K562 (cell line): ENCODE measurements around the gene SETD5. TPM values are rescaled to one million over a fixed set of nuclear protein-coding genes. Genes with fewer than 3 reads are reported as not detected.

Source experiments
- ARNT ChIP-seq, 2 experiments: fragments of 450-650 bp; IDR thresholded peaks; 2 replicates each; pipeline ENCODE4 v1.6.1; 2016; ENCODE audit warnings: mild to moderate bottlenecking in 1 of 2
- CEBPB ChIP-seq: fragments of 450-650 bp; IDR thresholded peaks from 2 replicates; pipeline ENCODE4 v1.6.1; 2016; ENCODE audit warnings: missing genetic modification characterization, missing compliant biosample characterization
- EP400 ChIP-seq: fragments of 450-650 bp; IDR thresholded peaks from 2 replicates; pipeline ENCODE4 v1.6.1; 2017; ENCODE audit warnings: antibody characterized with exemption, mild to moderate bottlenecking, moderate library complexity
- POLR2A ChIP-seq: fragments of 450-650 bp; conservative IDR thresholded peaks from 2 replicates; pipeline ENCODE4 v1.6.1; 2016
- RFX1 ChIP-seq: fragments of 450-650 bp; IDR thresholded peaks from 2 replicates; pipeline ENCODE4 v1.6.1; 2016; ENCODE audit warnings: mild to moderate bottlenecking, moderate library complexity
- ZBTB33 ChIP-seq: sonication (generic); formaldehyde crosslinking; IDR thresholded peaks from 2 replicates; pipeline ENCODE4 v1.8.1; 2023; ENCODE audit warnings: mild to moderate bottlenecking, missing genetic modification reagents
- ZFP1 ChIP-seq: fragments of 450-650 bp; formaldehyde crosslinking; IDR thresholded peaks from 2 replicates; pipeline ENCODE4 v1.4.0; 2020; ENCODE audit warnings: mild to moderate bottlenecking, mixed read lengths
- ZKSCAN1 ChIP-seq: fragments of 150-350 bp; IDR thresholded peaks from 2 replicates; pipeline ENCODE4 v1.6.1; 2016; ENCODE audit warnings: low read depth, low read length
- ZNF384 ChIP-seq: IDR thresholded peaks from 2 replicates; pipeline ENCODE4 v1.6.1; 2012; ENCODE audit warnings: low read depth, low read length, improper control_type of control experiment
- ZNF583 ChIP-seq: fragments of 250-450 bp; sonication (Bioruptor Pico); IDR thresholded peaks from 2 replicates; pipeline ENCODE4 v1.4.0; 2020
- ZNF609 ChIP-seq: sonication (generic); formaldehyde crosslinking; IDR thresholded peaks from 2 replicates; pipeline ENCODE4 v1.8.1; 2023; ENCODE audit warnings: missing genetic modification reagents, mild to moderate bottlenecking, borderline replicate concordance
- ZNF79 ChIP-seq: fragments of 250-450 bp; sonication (Bioruptor Pico); IDR thresholded peaks from 2 replicates; pipeline ENCODE4 v1.4.0; 2020; ENCODE audit warnings: low read depth, mild to moderate bottlenecking, moderate library complexity
- ZSCAN32 ChIP-seq: fragments of 450-650 bp; formaldehyde crosslinking; IDR thresholded peaks from 2 replicates; pipeline ENCODE4 v1.4.0; 2020; ENCODE audit warnings: mild to moderate bottlenecking, moderate library complexity
- polyA plus RNA-seq, 8 experiments: library from polyadenylated mRNA; depleted of rRNA in 4 of 8; stranded (reverse) in 5 of 8; unstranded in 3 of 8; fragments of >200 nt; fragmentation: Nextera tagmentation in 2 of 8; fragmentation: Illumina TruSeq in 1 of 8; extraction: Ambion mirVana in 2 of 8; extraction: Trizol in 1 of 8; gene quantifications; 2 replicates each; pipeline versions ENCODE4 v1.2.1 to v1.2.3, GENCODE V29; 2011 to 2014; ENCODE audit warnings: inconsistent platforms in 1 of 8, missing spikeins in 1 of 8
- total RNA-seq, 7 experiments: library from RNA; depleted of rRNA in 6 of 7; stranded (reverse); fragments of >200 nt in 6 of 7; fragmentation: Illumina TruSeq in 2 of 7; extraction: Trizol in 2 of 7; gene quantifications; 2 replicates each; pipeline versions ENCODE4 v1.2.1 to v1.2.3, GENCODE V29; 2011 to 2021; ENCODE audit warnings: low replicate concordance in 1 of 7
- TF ChIP-seq, protein P1 (sequence below), 2 experiments: fragments of 200-800 bp in 1 of 2; sonication (Bioruptor generic) in 1 of 2; sonication (generic) in 1 of 2; formaldehyde crosslinking in 1 of 2; IDR thresholded peaks in 1 of 2; conservative IDR thresholded peaks in 1 of 2; 2 replicates each; pipeline versions ENCODE4 v1.5.0 to v1.6.1; 2016 to 2020; ENCODE audit warnings: missing compliant biosample characterization in 1 of 2, missing genetic modification characterization in 1 of 2, missing genetic modification reagents in 1 of 2
- TF ChIP-seq, protein P2 (sequence below): fragments of 250-450 bp; sonication (Bioruptor Pico); IDR thresholded peaks from 2 replicates; pipeline ENCODE4 v1.9.0; 2021; ENCODE audit warnings: mild to moderate bottlenecking, inconsistent platforms

Gene SETD5
- total and polyA plus RNA-seq, 9 of the 15 experiments (the other 6 are each of a cell fraction or from before 2014, with no cell fraction given), result 20.8 to 135 (median 87.2) TPM

DNA sequence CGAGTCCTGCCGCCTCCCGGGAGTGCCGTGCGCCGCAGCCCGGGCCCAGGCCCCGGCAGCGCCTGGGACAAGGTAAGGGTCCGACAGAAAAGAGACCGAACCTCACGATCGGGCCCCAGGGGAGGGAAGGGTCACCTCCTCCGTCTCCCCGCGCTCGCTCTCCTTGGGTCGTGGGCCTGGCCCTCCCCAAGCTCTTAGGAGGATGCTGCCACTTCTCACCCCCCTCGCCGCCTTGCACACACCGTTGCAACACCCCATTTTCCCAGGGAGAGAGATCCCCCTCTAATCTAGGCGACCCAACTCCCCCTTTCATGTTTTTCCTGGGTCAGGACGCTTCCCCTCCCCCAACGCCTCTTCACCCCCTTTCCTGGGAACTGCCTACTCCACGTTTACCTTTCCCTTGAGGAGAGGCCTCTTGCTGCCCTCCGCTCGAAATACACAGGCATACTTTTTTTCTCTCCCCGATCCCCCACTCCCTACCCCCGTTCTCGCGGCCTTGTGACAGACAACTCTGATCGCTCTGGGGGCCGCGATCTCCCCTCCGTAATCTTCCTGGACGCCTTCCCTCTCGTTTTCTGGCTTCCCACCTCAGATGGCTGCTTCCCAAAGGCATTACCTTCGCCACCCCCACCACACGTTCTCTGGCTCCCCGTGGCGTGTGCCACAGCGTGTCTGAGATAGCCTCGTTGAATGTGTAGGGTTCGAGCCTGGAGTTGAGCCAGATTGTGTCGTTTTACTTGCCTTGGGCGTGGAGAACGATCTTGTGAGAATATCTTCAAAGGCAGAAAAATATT is 688 bp downstream of the SETD5 start (continued):
- TF ChIP-seq ZNF609, result 0 out of 2 replicates have a peak, but pooled peaks have one; percentile 70
- TF ChIP-seq CEBPB, result peak; percentile 45; the same call in 1 of the 2 replicates
- TF ChIP-seq, protein P1, sequence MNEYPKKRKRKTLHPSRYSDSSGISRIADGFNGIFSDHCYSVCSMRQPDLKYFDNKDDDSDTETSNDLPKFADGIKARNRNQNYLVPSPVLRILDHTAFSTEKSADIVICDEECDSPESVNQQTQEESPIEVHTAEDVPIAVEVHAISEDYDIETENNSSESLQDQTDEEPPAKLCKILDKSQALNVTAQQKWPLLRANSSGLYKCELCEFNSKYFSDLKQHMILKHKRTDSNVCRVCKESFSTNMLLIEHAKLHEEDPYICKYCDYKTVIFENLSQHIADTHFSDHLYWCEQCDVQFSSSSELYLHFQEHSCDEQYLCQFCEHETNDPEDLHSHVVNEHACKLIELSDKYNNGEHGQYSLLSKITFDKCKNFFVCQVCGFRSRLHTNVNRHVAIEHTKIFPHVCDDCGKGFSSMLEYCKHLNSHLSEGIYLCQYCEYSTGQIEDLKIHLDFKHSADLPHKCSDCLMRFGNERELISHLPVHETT (CRISPR knock-in tag; conservative IDR thresholded peaks at IDR 0.05 in 1 of 2, IDR thresholded peaks at IDR 0.05 in 1 of 2), result no peak
- TF ChIP-seq ZNF79, result no peak
- TF ChIP-seq ZNF384, result 0 out of 2 replicates have a peak, but pooled peaks have one; percentile 18
- TF ChIP-seq ARNT (IDR thresholded peaks at IDR 0.05), result peak in 1 of 2 experiments; percentile 60; a peak in 2 of 4 replicates
- TF ChIP-seq ZNF583 (CRISPR knock-in tag), result peak; percentile 68; the same call in 1 of the 2 replicates
- 0 out of 2 replicates have a peak, but pooled peaks have one; percentile 61 for TF ChIP-seq ZKSCAN1
- TF ChIP-seq RFX1, result no peak
- no peak for TF ChIP-seq ZSCAN32 (CRISPR knock-in tag)
- TF ChIP-seq POLR2A, result peak; percentile 70
- peak; percentile 65 for TF ChIP-seq EP400
- no peak for TF ChIP-seq ZBTB33 (CRISPR knock-in tag)
- TF ChIP-seq, protein P2, sequence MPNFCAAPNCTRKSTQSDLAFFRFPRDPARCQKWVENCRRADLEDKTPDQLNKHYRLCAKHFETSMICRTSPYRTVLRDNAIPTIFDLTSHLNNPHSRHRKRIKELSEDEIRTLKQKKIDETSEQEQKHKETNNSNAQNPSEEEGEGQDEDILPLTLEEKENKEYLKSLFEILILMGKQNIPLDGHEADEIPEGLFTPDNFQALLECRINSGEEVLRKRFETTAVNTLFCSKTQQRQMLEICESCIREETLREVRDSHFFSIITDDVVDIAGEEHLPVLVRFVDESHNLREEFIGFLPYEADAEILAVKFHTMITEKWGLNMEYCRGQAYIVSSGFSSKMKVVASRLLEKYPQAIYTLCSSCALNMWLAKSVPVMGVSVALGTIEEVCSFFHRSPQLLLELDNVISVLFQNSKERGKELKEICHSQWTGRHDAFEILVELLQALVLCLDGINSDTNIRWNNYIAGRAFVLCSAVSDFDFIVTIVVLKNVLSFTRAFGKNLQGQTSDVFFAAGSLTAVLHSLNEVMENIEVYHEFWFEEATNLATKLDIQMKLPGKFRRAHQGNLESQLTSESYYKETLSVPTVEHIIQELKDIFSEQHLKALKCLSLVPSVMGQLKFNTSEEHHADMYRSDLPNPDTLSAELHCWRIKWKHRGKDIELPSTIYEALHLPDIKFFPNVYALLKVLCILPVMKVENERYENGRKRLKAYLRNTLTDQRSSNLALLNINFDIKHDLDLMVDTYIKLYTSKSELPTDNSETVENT (CRISPR knock-in tag), result peak; percentile 35; the same call in 1 of the 2 replicates
- TF ChIP-seq ZFP1, result no peak
